HG03354 (cell line): ENCODE data around the gene HNRNPU.

Experiments used
- ATAC-seq: cut with Tn5 transposase; IDR thresholded peaks from one replicate; pipeline ENCODE4 v1.9.1; 2021; ENCODE audit warnings: mild to moderate bottlenecking; ENCODE audit not compliant: unreplicated experiment, poor library complexity, severe bottlenecking

Gene HNRNPU

GRCh38 chr1:244864253-244865027, at the start of gene HNRNPU:
HNRNPU (minus strand) TSS chr1:244864543; CDS start chr1:244864307, 236 bp downstream.
- ATAC-seq: peak; percentile 71

GRCh38 chr1:244913806-244914205, 49.5 kb upstream of the HNRNPU start:
- no peak for ATAC-seq

- ATAC-seq: no peak
Observed at GRCh38 chr1:244904119-244904518, 39.8 kb upstream of the HNRNPU start.

GRCh38 chr1:244901400-244902015, 37.2 kb upstream of the HNRNPU start:
- no peak for ATAC-seq

GRCh38 chr1:244897476-244898254, 33.3 kb upstream of the HNRNPU start:
- no peak for ATAC-seq

- ATAC-seq: no peak
Observed at GRCh38 chr1:244896550-244896949, 32.2 kb upstream of the HNRNPU start.

- ATAC-seq: no peak
Observed at GRCh38 chr1:244893836-244894235, 29.5 kb upstream of the HNRNPU start.

GRCh38 chr1:244887281-244887680, 22.9 kb upstream of the HNRNPU start:
- no peak for ATAC-seq

- ATAC-seq: no peak
Observed at GRCh38 chr1:244881552-244882280, 17.4 kb upstream of the HNRNPU start.

GRCh38 chr1:244878681-244879080, 14.3 kb upstream of the HNRNPU start:
- no peak for ATAC-seq

GRCh38 chr1:244876228-244876910, 12.0 kb upstream of the HNRNPU start:
- ATAC-seq: no peak

- ATAC-seq: no peak
Observed at GRCh38 chr1:244874974-244875579, 10.7 kb upstream of the HNRNPU start.

GRCh38 chr1:244869950-244870349, 5.6 kb upstream of the HNRNPU start:
- ATAC-seq: no peak

- ATAC-seq: no peak
Observed at GRCh38 chr1:244869364-244869827, 5.1 kb upstream of the HNRNPU start.

- no peak for ATAC-seq
Observed at GRCh38 chr1:244868484-244869363, 4.4 kb upstream of the HNRNPU start.

- no peak for ATAC-seq
Observed at GRCh38 chr1:244866355-244866754, 2.0 kb upstream of the HNRNPU start.

GRCh38 chr1:244865820-244866219, 1.5 kb upstream of the HNRNPU start:
- no peak for ATAC-seq

- no peak for ATAC-seq
Observed at GRCh38 chr1:244865028-244865371, 657 bp upstream of the HNRNPU start.
